Panc1 (cell line): ENCODE results near the gene MTAP.

Experiments used
- POLR2AphosphoS5 ChIP-seq: IDR thresholded peaks from 2 replicates; pipeline ENCODE4 v1.6.1; 2012; ENCODE audit warnings: mild to moderate bottlenecking, low read depth, low read length, moderate library complexity
- SIN3A ChIP-seq: IDR thresholded peaks from 2 replicates; pipeline ENCODE4 v1.6.1; 2012; ENCODE audit warnings: low read depth, mild to moderate bottlenecking, low read length, moderate library complexity, borderline replicate concordance; ENCODE audit not compliant: insufficient read depth
- TCF7L2 ChIP-seq: IDR thresholded peaks from 2 replicates; pipeline ENCODE4 v1.6.1; 2011; ENCODE audit warnings: mild to moderate bottlenecking, low read depth, low read length, inconsistent platforms
- TF ChIP-seq, protein P1 (sequence below): fragments of 450-650 bp; IDR thresholded peaks from 2 replicates; pipeline ENCODE4 v1.5.1; 2017; ENCODE audit warnings: mild to moderate bottlenecking
- TF ChIP-seq, protein P2 (sequence below), 2 experiments: IDR thresholded peaks; 2 replicates each; pipeline ENCODE4 v1.6.1; 2011 to 2012; ENCODE audit warnings: low read depth in 2 of 2, control low read depth in 1 of 2, low read length in 1 of 2, mild to moderate bottlenecking in 1 of 2, moderate library complexity in 1 of 2; ENCODE audit not compliant: insufficient read depth in 1 of 2

DNA sequence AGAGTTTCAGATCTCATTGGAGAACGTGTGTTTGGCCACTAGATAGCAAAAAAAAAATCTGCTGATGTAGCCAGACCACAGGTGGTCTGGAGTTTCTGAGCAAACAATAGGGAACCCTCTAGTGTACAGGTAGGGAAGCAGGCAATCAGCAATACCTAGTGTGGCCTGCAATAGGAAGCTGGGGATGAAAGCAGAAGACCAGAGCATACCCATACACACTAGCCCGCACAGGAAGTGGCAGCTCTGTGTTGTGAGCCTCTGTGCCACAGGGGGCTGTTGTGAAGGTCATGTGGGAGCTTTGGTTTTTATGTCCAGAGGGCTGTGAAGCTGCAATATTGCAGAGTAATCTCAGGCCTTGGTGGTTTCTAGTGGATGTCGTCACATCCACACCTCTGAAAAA is 81.2 kb downstream of the MTAP start:
- TF ChIP-seq, protein P1, sequence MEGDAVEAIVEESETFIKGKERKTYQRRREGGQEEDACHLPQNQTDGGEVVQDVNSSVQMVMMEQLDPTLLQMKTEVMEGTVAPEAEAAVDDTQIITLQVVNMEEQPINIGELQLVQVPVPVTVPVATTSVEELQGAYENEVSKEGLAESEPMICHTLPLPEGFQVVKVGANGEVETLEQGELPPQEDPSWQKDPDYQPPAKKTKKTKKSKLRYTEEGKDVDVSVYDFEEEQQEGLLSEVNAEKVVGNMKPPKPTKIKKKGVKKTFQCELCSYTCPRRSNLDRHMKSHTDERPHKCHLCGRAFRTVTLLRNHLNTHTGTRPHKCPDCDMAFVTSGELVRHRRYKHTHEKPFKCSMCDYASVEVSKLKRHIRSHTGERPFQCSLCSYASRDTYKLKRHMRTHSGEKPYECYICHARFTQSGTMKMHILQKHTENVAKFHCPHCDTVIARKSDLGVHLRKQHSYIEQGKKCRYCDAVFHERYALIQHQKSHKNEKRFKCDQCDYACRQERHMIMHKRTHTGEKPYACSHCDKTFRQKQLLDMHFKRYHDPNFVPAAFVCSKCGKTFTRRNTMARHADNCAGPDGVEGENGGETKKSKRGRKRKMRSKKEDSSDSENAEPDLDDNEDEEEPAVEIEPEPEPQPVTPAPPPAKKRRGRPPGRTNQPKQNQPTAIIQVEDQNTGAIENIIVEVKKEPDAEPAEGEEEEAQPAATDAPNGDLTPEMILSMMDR: no peak
- TF ChIP-seq, protein P2, sequence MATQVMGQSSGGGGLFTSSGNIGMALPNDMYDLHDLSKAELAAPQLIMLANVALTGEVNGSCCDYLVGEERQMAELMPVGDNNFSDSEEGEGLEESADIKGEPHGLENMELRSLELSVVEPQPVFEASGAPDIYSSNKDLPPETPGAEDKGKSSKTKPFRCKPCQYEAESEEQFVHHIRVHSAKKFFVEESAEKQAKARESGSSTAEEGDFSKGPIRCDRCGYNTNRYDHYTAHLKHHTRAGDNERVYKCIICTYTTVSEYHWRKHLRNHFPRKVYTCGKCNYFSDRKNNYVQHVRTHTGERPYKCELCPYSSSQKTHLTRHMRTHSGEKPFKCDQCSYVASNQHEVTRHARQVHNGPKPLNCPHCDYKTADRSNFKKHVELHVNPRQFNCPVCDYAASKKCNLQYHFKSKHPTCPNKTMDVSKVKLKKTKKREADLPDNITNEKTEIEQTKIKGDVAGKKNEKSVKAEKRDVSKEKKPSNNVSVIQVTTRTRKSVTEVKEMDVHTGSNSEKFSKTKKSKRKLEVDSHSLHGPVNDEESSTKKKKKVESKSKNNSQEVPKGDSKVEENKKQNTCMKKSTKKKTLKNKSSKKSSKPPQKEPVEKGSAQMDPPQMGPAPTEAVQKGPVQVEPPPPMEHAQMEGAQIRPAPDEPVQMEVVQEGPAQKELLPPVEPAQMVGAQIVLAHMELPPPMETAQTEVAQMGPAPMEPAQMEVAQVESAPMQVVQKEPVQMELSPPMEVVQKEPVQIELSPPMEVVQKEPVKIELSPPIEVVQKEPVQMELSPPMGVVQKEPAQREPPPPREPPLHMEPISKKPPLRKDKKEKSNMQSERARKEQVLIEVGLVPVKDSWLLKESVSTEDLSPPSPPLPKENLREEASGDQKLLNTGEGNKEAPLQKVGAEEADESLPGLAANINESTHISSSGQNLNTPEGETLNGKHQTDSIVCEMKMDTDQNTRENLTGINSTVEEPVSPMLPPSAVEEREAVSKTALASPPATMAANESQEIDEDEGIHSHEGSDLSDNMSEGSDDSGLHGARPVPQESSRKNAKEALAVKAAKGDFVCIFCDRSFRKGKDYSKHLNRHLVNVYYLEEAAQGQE (IDR thresholded peaks at IDR 0.05; ENCODE audit: insufficient read depth in 1 of 2, low read depth in 2 of 2, low read length in 1 of 2): no peak
- TF ChIP-seq SIN3A: no peak
- no peak for TF ChIP-seq POLR2AphosphoS5
- no peak for TF ChIP-seq TCF7L2
